ENCODE data around the gene CSMD2. TPM values are rescaled to one million over a fixed set of nuclear protein-coding genes. Genes with fewer than 3 reads are reported as not detected.
"Not testable (repeated sequence)": the region's sequence is repeated elsewhere in the genome, so short reads cannot be mapped to it uniquely, and the experiment has no call there.

Gene CSMD2
- total RNA-seq, 1 donor from 2014 or later = 38.4 TPM

DNA sequence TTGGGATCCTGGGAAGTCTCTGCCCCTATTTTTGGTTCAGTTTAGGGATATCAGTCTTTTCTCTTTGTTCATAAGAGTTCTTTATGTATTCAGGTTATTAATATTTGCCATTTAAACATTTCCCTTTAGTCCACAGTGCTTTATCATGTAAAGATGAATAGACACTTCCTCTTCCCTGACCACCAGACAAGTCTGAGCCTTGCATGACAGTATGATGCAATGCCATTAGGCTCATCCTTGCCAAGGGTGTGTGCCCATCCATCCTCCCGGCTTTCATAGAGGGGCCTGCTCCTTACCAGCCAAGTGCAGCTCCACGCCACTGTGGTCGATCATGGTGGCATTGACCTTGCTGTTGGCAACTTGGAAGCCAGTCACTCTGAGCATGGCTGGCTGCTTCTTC is 640.4 kb downstream of the CSMD2 start:
- DNase-seq = no peak

GRCh38 chr1:33519240-33519884 is 645.7 kb downstream of the CSMD2 start:
- DNase-seq = no peak

DNA sequence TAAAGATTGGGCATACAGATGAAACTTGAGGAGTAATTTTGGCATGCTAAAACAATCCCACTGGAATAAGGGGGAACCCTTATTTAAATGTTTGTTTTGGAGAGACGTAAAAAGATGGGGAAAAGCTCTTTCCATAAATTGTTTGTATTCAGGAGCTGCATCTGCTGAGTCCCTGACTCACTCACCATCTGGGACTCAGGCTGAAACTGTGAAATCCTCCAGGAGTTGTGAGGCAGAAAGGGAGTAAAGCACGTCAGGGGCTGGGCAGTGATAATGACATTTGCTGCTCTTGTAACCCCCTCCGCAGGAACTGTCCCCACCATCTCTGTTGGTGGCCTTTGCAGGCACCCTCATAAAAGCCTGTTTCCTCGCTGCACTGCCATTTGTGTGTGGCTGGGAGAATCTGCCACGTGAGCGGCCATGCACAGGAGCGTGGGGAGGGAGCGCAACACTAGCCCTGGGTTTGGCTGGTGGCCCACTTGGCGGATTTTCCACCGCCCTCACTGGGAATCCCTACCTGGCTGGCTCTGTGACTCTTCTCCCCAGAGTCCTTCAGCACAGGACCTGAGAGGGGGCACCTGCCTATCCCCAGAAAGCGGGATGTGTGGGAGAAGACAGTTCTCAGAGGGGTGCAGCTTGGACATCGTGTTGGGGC is 647.3 kb downstream of the CSMD2 start:
- peak; percentile 42 for DNase-seq

- DNase-seq = no peak
Measured at GRCh38 chr1:33516891-33517567, 648.0 kb downstream of the CSMD2 start.

DNA sequence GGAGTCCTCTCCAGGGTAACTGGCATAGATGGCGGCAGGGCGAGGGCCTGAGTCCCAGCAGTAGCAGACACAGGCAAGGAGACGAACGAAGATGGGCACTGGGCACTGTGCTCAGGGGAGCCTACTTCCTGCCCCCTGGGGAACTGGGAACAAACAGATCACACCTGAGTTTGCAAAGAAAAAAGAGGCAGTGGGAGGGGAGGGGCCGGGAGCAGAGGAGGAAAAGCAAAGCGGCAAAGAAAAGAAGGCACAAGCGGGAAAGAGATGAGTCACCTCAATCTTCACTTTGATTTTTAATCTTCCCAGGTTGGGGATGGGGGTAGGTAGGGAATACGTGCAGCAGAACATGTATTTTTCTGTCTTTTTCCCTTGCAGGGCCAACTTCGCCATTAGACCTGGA is 648.6 kb downstream of the CSMD2 start:
- DNase-seq = no peak

DNA sequence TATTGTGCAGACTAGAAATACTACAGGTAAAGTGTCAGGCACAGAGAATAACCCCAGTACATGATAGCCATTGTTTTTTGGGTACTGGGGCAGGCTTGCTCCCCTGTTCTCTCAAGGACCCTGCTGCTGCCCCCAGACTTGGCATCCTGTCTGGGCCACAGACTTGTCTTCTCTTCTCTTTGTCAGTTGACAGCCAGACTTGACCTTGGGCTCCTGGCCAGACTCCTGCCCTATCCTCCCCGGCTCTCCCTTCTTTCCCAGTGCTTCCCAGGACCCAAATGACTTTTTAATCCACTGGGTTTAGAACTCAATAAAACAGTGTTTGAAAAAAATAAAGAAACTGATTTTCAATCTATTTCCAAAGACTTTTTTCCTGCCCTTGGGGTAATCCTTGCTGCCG is 649.4 kb downstream of the CSMD2 start:
- DNase-seq = no peak

GRCh38 chr1:33515112-33515511 is 649.9 kb downstream of the CSMD2 start:
- DNase-seq = no peak

DNA sequence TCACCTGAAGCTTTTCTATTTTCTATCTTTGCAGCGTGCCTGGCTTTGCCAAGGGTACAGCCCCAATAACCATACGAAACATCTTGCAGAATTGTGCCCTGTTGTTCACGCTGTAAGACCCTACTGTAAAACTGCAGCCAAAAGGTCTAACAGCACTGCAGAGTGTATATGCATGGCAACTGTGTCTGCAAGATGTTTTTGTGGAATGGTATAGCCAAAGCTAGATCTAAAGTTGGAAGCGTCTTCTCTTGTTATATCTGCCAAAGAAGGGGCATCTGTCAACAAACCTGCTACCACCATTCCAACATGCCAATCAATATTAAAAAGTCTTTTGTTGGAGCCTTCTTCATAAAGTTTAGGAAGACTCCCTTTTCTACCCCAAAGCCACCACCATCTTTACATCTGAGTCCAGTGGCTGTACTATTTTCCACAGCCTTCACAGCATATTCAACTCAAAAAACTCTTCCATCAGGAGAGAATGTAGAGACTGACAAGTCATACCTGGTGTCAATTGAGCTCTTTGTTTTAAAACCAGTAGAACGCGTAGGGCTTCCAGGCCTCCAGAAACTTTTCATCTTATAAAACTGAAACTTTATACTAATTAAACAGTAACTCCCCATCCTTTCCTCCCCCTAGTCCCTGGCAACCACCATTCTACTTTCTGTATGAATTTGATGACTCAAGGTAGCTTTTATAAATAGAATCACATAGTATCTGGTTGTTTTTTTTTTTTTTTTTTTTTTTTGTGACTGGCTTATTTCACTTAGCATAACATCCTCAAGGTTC is 652.6 kb downstream of the CSMD2 start:
- no peak for DNase-seq

DNA sequence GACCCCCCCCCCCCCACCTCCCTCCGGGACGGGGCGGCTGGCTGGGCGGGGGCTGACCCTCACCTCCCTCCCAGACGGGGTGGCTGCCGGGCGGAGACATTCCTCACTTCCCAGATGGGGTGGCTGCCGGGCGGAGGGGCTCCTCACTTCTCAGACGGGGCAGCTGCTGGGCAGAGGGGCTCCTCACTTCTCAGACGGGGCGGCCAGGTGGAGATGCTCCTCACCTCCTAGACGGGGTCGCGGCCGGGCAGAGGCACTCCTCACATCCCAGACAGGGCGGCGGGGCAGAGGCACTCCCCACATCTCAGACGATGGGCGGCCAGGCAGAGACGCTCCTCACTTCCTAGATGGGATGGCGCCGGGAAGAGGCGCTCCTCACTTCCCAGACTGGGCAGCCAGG is 655.8 kb downstream of the CSMD2 start:
- not testable (repeated sequence) for DNase-seq

DNA sequence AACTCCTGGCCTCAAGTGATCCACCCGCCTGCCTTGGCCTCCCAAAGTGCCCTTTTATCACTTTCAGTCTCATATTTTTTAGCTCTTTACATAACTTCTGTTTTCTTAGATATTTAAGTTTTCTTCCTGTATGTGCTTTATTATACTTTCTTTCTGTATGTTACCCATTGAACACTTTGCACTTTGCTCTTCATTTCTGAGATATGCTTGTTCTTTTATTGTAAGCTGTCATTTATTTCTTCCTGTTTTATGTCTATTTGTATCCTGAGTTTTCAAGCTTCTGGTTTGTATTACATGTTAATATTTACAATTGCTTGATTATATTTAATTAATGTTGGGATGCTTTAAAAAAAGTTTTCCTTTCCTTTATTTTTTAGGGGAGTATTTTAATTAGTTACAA is 656.9 kb downstream of the CSMD2 start:
- DNase-seq = no peak

DNA sequence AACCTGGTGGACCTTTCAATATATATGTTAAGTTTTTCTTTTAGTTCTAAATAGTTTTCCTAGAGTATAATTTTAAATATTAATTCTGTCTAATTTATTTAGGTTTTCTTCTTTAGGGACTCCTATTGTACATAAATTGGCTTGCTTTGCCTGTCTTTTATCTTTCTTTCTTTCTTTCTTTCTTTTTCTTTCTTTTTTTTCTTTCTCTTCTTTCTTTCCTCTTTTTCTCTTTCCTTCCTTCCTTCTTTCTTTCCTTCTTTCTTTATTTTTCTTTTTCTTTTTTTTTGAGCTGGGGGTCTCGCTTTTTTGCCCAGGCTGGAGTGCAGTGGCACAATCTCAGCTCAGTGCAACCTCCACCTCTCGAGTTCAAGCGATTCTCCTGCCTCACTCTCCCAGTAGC is 657.4 kb downstream of the CSMD2 start:
- no peak for DNase-seq

DNA sequence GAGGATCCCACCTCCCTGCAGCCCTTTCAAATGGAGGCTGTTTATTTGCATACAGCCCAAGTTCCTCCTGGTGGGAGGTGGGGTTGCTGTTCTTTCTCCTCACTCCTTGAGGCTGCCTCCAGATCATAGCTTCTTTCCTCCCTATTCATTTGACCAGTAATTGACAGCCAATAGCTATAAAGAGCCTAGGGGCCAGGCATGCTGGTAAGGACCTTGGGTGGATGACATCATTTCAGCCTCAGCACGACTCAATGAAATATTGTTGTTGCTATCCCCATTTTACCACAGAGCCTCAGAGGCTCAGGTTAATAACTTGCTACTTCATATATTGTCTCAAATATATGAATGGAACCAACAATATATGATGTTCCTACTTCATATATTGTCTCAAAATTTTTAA is 661.5 kb downstream of the CSMD2 start:
- DNase-seq = no peak

DNA sequence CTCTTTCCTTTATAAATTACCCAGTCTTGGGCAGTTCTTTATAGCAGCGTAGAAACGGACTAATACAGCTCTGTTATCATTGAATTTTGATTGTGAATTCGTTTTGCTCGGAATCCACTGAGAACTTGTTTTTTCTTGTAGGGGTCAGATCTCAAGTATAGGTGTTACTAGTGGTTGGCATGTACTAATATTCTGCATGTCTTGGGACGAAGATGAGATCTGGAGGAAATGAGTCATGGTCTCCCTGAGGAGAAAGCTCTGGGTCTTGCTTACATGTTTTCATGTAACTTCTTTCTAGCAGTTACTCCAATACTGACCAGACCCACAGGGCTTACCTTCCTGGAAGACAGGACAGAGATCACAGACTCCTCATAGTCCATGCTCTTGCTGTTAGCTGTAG is 662.3 kb downstream of the CSMD2 start:
- no peak for DNase-seq

DNA sequence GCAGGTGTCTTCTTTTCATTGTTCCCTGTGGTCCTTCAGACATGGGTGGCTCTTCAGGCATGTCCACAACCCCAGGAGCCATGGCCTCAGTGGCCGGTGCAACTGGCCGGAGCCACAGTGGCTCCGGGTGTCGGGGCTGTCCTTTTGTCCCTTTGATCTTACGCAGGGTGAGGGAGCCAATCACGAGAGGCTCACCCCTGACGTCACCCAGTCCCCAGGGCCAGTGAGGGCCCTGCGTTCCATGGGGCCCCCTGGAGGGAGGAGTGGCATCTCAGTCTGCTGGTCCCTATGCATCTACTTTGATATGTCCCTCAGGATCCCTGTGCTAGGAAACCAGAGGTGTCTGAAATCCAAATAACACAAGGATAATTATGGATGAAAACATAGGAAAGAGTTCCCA is 663.3 kb downstream of the CSMD2 start:
- no peak for DNase-seq

DNA sequence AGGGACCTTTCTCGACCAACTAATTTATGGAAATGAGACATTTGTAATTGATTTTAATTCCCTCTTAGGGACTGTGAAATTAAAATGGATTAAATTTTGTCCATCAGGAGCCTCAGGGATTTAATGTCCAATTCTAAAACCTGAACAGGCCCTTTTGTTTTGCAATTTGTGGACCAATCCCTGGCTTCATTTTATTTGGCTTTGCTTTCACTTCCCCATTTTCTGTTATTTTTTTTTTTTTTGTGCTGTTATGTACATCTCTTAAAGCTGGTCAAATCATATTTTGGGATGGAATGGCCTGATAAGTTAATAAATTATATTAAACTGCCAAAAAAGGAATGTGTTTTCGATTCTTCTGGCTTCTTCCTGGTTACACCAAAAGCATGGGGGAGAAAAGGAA is 663.7 kb downstream of the CSMD2 start:
- DNase-seq = no peak

- no peak for DNase-seq
Measured at GRCh38 chr1:33500547-33500946, 664.5 kb downstream of the CSMD2 start.

DNA sequence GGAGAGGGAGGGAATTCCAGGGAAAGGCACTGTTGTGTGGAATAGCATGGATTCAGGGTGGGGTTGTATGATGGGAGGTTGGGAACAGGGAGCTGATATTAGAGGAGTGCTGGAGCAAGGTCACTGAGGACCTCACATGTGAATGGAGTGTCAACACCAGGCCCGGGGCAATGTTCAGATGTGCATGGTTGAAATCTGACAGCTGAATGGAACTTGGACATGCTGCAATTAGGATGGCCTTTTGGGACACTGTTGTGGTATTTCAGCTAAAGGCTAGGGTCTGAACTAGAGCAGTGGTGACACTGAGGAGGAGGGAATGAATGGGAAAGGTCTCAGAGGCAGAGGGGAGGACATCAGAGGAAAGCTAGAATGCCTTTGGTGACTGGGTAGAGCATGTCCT is 667.6 kb downstream of the CSMD2 start:
- no peak for DNase-seq

DNA sequence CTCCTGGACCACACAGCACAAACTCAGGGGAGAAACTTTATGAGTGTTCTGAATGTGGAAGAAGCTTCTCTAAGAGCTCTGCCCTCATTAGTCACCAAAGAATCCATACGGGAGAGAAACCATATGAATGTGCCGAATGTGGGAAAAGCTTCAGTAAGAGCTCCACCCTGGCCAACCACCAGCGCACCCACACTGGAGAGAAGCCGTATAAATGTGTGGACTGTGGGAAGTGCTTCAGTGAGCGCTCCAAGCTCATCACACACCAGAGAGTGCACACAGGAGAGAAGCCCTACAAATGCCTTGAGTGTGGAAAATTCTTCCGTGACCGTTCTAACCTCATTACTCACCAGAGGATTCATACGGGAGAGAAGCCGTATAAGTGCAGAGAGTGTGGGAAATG is 670.1 kb downstream of the CSMD2 start:
- no peak for DNase-seq

DNA sequence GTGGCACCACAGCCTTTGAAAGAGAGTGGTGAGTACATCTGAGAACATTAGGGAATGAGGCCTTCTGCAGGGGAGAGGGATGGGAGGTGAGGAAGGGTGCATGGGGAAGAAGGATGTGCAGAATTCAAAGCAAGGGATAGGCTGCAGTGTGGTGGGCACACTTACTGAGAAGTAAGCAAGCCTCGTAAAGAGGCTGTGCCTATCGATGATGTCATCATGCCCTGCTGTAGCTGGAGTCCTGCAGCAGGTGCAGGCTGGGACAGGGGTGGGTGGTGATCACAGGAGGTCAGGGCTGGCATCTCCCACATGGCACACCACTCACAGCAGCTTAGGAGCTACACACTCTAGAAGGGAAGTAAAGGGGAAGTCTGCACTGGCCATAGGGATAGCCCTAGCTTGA is 676.4 kb downstream of the CSMD2 start:
- no peak for DNase-seq

GRCh38 chr1:33482412-33482811 is 682.6 kb downstream of the CSMD2 start:
- DNase-seq = no peak

DNA sequence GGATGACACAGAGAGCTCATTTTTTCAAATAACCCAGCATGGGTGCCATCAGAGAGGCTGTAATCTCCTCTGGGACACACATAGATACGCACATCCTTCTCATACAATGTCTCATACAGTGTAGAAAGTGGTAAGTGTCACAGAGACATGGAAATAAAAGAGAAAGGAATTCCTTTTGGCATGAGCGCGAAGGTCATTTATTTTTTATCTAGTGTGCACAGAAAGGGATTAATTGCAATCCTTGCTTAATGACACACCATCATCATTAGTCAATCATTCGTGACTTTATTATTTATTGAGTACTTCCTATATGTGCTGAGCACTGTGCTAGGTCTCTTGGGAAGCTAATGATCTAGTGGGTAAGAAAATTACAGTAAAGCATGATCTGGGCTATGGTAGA is 687.6 kb downstream of the CSMD2 start:
- DNase-seq = no peak

DNA sequence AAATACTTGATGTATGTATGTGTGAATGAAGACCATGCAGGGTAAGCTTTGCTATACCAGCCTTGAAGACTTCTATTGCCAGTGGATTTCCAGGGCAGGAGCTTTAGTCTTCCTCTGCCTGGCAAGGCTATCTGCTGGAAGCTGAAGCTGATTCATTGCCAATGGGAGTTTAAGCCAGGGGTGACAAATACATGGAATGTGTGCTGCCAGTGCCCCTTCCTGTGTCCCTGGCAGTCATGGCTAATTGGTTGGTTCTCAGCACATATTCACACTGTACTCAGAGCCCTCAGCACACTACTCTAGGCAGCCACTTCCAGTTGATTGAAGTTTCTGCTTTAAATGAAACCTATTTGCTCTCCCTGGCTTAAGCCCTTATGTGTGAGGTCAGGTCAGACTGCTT is 691.1 kb downstream of the CSMD2 start:
- no peak for DNase-seq
